Hepatic stellate cell (primary cell): Measurements from ENCODE around the gene MINDY4.

Source experiments
- DNase-seq: peaks from one replicate; pipeline ENCODE4 v3.0.0; 2011; ENCODE audit warnings: low spot score

MINDY4 gene

GRCh38 chr7:30775992-30776391, 4.8 kb downstream of the MINDY4 start:
- no peak for DNase-seq

- DNase-seq = no peak
Observed at GRCh38 chr7:30776971-30777370, 5.8 kb downstream of the MINDY4 start.

GRCh38 chr7:30778255-30779025, 7.2 kb downstream of the MINDY4 start:
- peak; percentile 60 for DNase-seq

DNA sequence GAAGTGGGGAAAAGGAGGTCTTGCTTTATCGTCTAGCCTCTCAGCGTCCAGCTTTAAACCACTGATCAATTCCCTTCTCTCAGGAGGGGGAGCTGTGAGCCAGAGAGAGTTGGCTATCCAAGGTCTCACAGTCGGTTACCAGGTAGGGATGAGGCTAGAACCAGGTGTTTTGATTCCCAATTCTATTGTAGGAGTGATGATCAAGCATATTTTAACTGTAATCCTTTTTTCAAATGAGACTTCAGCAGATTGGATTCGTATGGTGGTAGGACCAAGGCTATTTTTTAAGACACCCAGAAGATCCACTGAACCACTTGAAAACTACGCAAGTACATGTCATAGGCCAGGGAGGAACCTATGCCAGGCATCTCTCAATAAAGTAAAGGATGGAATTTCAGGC, 8.4 kb downstream of the MINDY4 start:
- no peak for DNase-seq

- DNase-seq = no peak
Observed at GRCh38 chr7:30780941-30781340, 9.7 kb downstream of the MINDY4 start.

GRCh38 chr7:30782690-30783089, 11.5 kb downstream of the MINDY4 start:
- DNase-seq = no peak

GRCh38 chr7:30785786-30786185, 14.6 kb downstream of the MINDY4 start:
- DNase-seq = no peak

- no peak for DNase-seq
Observed at GRCh38 chr7:30787486-30787885, 16.3 kb downstream of the MINDY4 start.

DNA sequence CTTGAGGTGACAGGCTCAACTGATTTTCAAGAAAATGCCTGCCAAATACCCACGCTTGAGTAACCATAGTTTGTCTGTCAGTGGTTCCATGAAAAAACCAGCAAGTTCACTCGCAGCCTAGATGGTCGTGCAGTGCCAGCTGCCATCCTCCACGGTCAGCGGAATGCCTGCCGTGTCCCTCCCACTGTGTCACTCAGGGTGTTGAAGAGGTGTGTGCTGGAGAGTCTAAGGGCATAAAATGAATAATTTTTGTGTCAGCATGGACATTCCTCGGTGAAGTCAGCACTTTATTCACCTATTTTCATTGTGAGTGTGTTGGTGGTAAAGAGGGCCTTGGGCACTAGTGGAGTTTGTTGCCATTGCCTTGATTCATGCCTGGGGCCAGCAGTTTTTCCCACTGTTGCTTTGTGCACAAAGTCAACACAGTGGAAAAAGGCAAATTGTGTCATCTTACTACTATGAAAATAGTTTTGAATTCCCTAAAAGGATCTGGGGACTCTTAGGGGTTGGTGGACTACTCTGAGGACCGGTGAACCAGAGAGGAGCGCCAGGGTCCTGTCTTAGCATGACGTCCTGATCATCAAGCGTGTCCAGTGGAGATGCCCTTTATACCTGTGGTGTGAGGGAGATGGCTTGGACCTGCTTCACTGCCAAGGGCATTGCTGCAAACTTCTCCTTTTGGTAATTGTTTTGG, 17.6 kb downstream of the MINDY4 start:
- DNase-seq = no peak

DNA sequence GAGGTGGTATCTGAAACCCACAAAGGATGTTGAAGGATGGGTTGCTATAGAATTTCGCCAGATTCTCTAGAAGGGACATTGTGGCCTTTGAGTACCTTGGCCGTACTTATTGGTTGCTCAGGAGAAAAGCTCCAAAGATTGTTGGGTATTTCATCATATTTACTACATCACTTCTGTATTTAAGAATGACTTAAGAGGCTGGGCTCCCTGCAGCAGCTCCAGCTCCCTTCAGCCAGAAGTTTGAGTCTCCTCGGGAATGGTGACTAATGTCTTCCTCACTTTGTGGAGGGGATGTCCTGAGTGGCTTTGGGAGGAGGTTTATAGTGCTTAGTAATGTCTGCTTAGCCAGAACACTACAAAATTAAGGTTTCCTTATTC, 18.1 kb downstream of the MINDY4 start:
- peak; percentile 86 for DNase-seq

- no peak for DNase-seq
Observed at GRCh38 chr7:30790356-30790755, 19.1 kb downstream of the MINDY4 start.

- no peak for DNase-seq
Observed at GRCh38 chr7:30791114-30791513, 19.9 kb downstream of the MINDY4 start.

GRCh38 chr7:30795161-30795948, 24.1 kb downstream of the MINDY4 start:
- peak; percentile 35 for DNase-seq

GRCh38 chr7:30796105-30796869, 25.1 kb downstream of the MINDY4 start:
- no peak for DNase-seq

- no peak for DNase-seq
Observed at GRCh38 chr7:30797176-30798040, 26.2 kb downstream of the MINDY4 start.

DNA sequence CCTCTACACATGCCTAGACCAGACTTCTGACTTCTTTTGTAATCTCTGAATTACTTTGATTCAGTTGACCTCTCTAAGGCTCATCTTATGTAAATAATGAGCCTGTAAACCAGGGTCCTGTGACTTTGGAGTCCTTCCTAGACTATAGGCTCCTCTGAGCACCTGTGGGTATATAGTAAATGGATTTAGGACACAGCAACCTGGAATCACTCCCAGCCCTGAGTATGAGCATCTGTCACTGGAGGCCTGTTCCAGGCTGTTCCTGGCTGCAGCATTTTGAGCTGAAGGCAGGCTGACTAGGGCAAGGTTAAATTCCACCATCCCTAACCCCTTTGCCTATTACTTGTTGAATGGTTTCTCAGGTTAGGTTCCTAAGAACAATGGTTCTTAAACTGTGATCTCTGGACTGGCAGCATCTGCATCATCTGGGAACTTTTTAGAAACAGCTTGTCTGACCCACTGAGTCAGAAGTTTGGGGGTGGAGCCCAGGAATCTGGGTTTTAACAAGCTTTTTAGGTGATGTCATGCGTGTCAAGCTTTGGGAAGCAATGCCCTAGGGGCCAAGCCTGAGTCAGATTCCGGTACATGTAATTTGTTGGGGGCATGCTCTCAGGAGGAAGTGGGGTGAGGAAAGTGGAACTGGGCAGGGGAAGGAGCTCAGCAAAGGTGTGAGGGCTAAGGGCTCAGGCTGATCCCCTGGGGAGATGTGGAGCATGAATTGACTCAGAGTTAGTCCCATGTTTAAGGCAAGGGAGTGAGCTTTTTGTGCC, 28.2 kb downstream of the MINDY4 start:
- peak; percentile 82 for DNase-seq

DNA sequence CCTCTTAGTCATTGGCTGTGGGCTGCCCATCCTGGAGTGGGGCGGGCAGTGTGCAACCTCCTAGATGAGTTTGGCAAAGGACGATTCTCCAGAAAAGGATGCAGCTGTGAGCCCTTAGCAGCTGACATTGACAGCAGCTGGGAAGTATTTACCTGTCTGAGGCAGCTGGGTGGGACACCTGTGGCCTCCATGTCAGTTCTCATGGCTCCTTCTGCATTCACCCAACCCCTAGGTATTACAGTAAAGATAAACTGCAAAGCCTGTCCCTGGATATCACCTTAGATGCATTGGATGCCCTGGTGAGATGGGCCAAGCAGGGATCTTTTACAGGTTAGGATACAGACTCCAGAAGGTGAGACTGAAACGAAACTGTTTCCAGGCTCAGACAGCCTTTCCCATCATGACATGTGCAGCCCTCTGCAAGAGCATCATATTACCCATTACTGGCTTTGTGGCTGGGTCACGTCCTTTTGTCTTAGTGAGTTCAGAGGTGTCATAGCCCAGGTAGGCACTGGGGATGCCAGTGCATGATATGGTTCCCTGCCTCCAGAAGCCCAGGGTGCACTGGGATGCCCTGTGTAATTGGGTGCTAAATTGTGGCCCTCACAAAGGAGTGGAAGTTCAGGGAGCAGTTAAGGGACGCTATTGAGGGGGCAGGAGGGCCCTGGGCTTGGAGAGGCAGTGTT, 28.9 kb downstream of the MINDY4 start:
- DNase-seq = no peak

GRCh38 chr7:30800785-30801252, 29.6 kb downstream of the MINDY4 start:
- DNase-seq = peak; percentile 82

DNA sequence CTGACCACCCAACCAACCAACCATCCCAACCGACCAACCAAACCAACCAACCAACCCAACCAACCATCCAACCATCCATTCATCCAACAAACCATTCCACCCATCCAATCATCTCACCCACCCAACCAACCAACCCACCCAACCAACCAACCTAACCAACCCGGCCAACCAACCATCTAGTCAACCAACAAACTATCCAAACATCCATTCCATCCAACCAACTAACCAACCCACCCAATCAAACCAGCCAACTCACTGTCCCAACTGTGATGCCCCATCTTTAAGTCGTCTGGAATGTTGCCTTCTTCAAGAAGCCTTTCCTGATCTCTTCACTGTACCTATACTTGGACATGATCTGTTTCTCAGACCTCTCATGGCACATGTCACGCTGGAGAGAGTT, 31.6 kb downstream of the MINDY4 start:
- no peak for DNase-seq
